Rectal smooth muscle tissue (tissue), 1 donor: ENCODE results near the gene SREBF1.

Source experiments
- H3K27ac ChIP-seq: one replicate; pipeline ENCODE4 v1.7.0; 2013; ENCODE audit warnings: low read depth, low read length, inconsistent platforms
- H3K27me3 ChIP-seq: one replicate; pipeline ENCODE4 v1.7.0; 2013; ENCODE audit warnings: low read length; ENCODE audit not compliant: control insufficient read depth, insufficient read depth
- H3K36me3 ChIP-seq: one replicate; pipeline ENCODE4 v1.7.0; 2013; ENCODE audit warnings: low read length; ENCODE audit not compliant: control insufficient read depth, insufficient read depth
- H3K4me1 ChIP-seq: one replicate; pipeline ENCODE4 v1.7.0; 2013; ENCODE audit warnings: low read length; ENCODE audit not compliant: control insufficient read depth, insufficient read depth
- H3K4me3 ChIP-seq: one replicate; pipeline ENCODE4 v1.7.0; 2013; ENCODE audit warnings: low read length
- H3K9ac ChIP-seq: one replicate; pipeline ENCODE4 v1.7.0; 2013; ENCODE audit warnings: low read length

SREBF1 gene

DNA sequence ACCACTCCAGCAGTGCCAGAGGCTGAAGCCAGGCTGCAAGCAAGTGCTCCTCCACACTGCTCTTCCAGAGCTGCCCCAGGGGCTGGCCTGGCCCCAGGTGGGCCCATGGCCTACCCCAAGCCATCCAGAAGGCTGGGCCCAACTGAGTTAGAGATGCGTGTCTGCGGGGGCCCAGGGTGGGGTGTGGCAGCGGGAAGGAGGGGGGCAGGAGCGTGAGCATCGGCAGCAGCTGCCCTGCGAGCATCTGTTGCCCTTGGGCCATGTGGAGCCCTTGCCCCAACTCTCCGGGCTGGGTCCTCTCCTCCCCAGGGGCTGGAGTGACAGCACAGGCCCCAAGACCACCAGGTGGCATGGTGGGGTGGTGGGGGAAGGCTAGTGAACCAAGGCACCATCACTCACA, 7.3 kb upstream of the SREBF1 start:
- H3K9ac ChIP-seq: no peak overlapping the region
- peaks cover 12% of the 10 kb centered on the region for H3K4me1 ChIP-seq
- peaks cover 10% of the 10 kb centered on the region for H3K36me3 ChIP-seq
- H3K4me3 ChIP-seq: no peak overlapping the region
- no peaks in the 10 kb centered on the region for H3K27me3 ChIP-seq
- H3K27ac ChIP-seq: no peak overlapping the region

DNA sequence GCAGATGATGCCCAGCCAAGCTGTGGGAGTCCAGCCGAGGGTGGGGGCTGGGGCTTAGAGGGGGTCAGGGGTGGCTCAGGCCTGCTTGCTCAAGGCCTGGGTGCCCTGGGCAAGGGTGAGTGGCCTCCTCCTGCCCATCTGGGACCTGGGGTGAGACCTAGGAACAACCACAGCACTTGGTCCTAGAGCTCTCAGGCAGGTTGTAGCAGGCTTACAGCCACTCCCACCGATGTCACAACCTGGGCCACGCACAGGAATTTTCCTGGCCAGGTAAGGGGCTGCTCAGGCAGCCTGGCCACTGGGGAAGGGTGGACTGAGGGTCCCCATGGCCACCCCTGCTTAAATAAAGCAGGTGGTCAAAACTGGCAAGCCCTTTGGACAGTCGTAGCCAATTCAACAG, 6.3 kb upstream of the SREBF1 start:
- Histone ChIP-seq H3K4me3 (no peak overlapping the region), H3K36me3 (peaks cover 10% of the 10 kb centered on the region), H3K27ac (no peak overlapping the region), H3K4me1 (peaks cover 7% of the 10 kb centered on the region), H3K9ac (no peak overlapping the region), H3K27me3 (no peaks in the 10 kb centered on the region)

DNA sequence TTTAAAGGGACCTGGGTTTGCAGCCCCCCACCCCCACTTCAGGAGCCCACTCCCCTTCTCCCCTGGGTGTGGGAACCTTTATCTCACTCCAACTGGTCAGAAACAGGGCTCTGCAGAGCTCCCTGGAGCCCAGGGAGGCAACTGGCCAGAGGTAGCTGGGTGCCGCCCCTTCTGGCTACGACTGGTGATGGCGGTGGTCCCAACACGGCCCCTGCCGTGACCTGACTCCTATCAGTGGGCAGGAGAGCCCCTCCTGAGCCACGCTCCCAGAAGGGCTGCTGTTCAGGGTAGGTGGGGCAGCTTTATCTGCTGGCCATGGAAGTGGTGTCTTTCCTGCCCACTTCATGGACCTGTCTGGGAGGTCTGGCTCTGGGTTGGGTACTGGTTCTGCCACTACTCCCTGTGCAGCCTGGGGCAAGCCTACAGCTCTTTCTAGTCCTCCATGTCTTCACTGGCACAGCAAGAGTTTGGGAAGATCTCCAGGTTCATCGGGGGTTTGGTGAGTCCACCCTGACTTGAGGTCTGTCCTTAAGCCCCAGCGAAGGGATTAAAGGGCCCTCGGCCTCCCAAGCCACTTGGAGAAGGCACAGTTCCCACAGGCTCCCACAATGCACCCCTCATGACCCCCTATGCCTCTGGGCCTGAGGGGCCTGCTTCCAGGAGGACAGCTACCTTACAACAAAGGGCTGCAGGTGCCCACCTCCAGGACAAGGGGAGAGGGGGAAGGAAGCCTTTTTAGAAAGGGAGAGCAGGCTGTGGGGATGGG, 5.5 kb upstream of the SREBF1 start:
- H3K9ac ChIP-seq: no peak overlapping the region
- peaks cover 15% of the 10 kb centered on the region for H3K4me1 ChIP-seq
- H3K27me3 ChIP-seq: no peaks in the 10 kb centered on the region
- H3K4me3 ChIP-seq: no peak overlapping the region
- peaks cover 10% of the 10 kb centered on the region for H3K36me3 ChIP-seq
- no peak overlapping the region for H3K27ac ChIP-seq

DNA sequence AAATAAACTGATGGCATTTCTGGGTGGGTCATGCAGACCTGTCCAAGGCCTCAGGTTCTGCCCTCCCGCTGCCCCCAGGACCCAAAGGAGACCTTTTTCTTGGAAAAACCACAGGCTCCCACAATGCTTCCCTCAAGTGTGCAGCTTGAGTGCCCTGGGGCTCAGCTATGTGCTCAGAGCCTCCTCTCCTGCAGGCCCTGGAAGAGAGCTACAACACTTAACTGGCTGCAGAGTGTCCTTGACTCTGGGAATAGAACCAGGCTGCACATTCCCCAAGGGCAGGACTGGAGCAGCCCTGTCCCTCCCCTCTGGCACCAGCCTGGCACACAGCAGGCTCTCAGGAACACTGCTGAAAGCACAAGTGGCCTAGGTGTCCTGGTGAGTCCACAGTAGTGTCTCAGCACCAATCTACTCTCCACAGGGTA, 4.8 kb upstream of the SREBF1 start:
- H3K4me3 ChIP-seq: no peak overlapping the region
- H3K9ac ChIP-seq: no peak overlapping the region
- no peaks in the 10 kb centered on the region for H3K27me3 ChIP-seq
- H3K27ac ChIP-seq: peak overlapping the region; percentile 96
- peaks cover 4% of the 10 kb centered on the region for H3K36me3 ChIP-seq
- H3K4me1 ChIP-seq: peaks cover 19% of the 10 kb centered on the region

DNA sequence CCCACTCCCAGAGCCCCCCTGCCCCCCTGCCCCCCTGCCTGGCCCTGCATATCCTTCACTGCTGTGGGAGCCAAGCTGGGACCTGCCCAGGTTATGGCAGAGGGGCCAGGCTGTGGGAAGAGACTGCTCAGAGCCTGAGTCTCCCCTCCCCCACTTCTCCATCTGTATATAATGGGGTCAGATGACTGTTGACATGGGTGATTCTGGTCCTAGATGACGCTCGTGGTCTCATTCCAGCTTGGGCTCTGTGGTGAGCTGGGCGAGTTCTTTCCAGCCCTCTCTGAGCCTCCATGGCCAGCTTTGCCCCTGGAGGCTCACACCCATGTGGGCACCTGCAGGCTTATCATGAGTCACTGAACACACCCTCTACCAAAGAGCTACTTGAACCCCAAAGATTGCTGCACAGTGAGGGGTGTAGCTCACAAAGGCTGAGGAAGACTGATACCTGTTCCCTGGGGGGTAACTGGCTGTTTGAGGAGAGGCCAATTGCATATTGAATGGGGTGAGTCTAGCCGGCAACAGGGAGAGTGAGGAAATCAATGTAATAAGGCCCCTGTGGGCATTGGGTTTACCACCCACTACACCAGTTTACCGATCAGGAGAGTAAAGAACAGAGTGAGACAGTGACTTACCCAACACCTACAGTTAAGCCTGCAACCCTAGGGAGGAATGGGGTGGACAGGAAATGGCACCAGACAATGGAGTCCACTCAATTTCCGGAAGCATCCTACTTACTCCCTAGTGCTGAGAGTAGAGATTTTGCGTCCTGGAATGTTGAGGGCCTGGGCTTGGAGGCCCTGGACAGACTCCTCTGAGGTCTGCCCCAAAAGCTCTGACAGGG, 4.2 kb upstream of the SREBF1 start:
- Histone ChIP-seq H3K9ac (peak overlapping the region; percentile 61), H3K27me3 (no peaks in the 10 kb centered on the region), H3K36me3 (no peaks in the 10 kb centered on the region), H3K27ac (peak overlapping the region; percentile 96), H3K4me3 (no peak overlapping the region), H3K4me1 (peaks cover 19% of the 10 kb centered on the region)

DNA sequence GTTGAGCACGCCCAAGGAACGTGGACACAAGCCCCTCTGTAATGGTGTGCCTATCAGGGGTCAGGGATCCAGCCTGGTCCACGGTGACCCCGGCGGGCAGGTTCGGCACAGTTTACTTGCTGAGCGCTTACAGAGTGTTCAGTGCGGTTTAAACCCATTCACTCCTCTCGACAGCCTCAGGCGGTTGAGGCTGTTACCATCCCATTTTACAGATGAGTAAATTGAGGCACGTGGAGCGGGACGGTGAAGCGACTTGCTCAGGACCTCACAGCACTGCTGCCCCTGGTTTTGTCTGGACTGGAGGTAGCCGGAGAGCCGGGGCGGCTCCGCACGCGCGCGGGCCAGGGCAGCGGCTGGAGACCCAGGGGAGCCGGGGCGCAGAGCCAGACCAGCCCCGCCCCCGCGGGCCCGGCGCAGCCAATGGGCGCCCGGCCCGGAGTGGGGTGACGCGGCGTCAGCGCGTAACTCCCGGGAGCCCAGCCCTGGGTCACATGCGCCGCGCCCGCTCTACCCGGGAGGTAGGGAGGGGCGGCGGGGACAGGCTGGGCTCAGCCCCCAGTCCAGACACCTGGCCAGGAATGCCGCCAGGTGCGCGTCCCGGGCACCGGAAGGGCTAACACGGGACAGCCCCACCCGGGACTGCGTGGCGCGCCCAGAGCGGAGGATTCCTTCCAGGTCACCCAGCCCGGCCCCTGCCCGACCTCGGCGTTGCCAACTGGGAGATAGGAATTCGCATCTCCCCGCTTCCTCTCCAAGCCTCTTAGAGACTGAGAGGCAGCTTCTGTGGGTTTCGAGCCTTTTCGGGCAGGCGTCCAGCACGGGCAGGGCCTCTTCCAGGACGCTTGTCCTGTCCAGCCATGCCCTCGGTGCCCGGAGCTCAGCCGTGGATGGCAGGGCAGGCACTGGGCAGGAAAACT, 3.3 kb upstream of the SREBF1 start:
- peak overlapping the region; percentile 69 for H3K4me3 ChIP-seq
- peak overlapping the region; percentile 61 for H3K9ac ChIP-seq
- H3K36me3 ChIP-seq: no peaks in the 10 kb centered on the region
- no peaks in the 10 kb centered on the region for H3K27me3 ChIP-seq
- H3K27ac ChIP-seq: peak overlapping the region; percentile 96
- H3K4me1 ChIP-seq: peaks cover 27% of the 10 kb centered on the region

DNA sequence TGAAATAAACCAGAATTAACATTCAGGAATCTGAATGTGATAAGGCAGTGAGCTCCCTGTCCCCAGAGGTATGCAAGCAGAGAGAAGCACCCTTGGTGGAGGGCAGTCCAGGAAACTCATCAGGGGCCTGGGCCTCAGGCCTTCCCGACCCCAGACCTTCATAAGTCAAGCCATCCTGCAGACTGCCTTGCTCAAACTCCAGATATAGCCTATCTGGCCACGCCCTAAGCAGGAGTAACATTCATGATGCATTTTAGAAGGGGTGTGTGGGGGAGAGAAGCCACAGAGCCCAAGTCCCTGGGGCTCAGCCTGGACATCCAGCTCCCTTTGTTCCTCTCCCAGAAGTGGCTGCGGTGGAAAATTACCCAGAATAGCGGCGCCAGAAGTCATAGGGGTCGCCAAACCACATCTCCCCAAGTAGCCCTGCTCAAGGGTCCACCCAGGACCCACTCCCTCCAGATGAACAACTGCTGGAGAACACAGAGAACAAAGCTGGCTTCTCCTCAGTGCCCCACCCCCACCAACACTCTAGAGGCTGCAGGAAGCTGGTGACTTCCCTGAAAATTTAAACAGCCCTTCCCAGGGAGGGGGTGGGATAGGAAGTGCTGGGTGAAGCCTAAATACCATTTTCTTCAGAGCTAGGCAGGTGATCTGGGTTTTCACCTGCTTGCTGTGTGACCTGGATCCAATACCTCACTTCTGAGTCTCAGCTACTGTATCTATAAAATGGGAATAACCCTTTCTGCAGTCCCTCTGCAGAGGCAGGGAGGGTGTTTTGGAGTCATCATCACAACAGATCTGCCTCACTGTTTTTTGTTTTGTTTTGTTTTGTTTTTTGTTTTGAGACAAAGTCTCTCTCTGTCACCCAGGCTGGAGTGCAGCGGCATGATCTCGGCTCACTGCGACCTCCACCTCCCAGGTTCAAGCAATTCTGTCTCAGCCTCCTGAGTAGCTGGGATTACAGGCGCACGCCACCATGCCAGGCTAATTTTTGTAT, 1.5 kb upstream of the SREBF1 start:
- peak overlapping the region; percentile 13 for H3K4me3 ChIP-seq
- peak overlapping the region; percentile 99 for H3K27ac ChIP-seq
- H3K27me3 ChIP-seq: no peaks in the 10 kb centered on the region
- peak overlapping the region; percentile 43 for H3K9ac ChIP-seq
- H3K4me1 ChIP-seq: peaks cover 30% of the 10 kb centered on the region
- H3K36me3 ChIP-seq: no peaks in the 10 kb centered on the region

DNA sequence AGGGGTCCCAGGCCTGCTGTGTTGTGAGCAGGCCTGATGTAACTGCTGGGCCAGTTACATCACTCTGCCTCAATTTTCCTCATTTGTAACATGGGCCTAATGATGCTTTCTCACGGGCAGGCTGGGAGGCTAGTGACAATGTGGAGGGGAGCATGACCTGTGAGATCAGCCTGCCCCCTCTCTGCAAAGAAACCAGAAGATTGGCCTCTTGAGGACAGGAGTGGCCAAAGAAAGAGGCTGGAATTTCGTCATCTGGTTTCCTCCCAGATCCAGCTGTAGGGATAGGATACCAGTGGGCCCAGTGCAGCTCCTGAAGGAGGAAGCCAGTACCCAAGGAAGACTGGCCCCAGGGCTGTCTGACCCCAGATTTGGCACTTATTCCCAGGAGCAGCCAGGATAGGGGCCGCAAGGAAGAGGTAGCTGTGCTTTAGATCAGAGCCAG, 615 bp upstream of the SREBF1 start:
- Histone ChIP-seq H3K9ac (peak overlapping the region; percentile 43), H3K4me1 (peaks cover 31% of the 10 kb centered on the region), H3K36me3 (no peaks in the 10 kb centered on the region), H3K4me3 (peak overlapping the region; percentile 79), H3K27ac (peak overlapping the region; percentile 99), H3K27me3 (no peaks in the 10 kb centered on the region)

DNA sequence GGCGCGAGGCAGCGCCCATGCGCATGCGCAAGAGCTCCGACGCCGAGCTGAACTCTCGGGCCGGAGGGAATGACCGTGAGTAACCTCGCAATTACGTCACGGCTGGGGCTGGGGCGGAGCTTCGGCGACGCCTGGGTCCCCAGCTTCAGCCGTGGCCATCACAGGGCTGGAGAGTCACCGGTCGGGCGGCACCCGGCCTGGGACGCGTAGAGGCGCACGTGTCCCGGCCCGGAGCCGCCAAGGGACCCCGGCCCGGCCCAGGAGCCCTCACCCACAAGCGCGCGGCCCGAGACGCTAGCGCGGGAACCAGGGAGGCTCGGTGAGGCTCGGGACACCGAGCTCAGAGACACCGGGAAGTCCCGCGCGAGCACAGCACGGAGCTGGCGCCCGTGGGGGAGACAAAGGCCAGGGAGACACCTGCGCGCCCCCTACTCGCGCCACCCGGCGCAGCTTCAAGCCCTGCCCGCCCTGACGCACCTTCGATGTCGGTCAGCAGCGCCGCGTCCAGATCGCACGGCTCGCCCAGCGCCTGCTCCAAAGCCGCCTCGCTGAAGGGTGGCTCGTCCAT, 452 bp downstream of the SREBF1 start:
- Histone ChIP-seq H3K4me1 (peaks cover 41% of the 10 kb centered on the region), H3K36me3 (no peaks in the 10 kb centered on the region), H3K9ac (peak overlapping the region; percentile 81), H3K4me3 (peak overlapping the region; percentile 79), H3K27me3 (no peaks in the 10 kb centered on the region), H3K27ac (peak overlapping the region; percentile 99)

DNA sequence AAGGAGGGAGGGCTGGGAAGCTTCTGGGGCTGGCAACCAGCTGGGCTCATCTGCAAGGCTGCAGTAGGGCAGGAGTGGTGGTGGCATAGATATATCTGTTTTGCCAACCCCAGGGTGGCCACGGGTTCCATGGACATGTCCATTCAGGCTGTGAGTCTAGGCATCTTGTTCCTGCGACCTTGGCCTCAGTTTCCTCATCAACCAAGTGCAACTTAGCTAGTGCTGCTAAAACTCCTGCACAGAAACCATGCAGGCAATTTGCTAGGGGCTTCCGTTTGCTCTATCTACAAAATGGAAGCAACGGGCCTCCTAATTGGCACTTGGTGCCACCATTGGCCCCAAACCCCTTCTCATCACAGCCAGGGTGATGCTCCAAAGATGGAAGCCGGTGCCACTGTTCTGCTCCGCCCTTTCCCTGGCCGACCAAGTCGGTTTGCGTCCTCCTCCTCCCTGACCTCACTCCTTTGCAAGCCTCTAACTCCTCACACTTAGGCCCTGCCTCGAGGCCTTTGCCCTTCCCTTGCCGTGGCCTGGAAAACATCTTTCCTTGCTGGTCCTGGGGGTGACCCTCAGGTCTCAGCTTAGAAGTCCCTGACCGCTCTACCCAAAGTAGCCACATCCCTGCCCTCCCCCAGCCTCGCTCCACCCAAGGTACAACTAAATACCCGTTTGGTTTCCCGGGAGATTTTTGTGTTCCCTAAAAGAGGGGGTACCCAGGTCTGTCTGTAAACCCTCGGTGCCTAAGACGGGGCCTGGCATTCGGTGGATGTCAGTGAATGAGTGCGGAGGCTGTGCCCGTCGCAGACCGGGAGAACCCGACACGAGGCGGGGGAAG, 1.2 kb downstream of the SREBF1 start:
- no peaks in the 10 kb centered on the region for H3K27me3 ChIP-seq
- peak overlapping the region; percentile 25 for H3K9ac ChIP-seq
- peak overlapping the region; percentile 99 for H3K27ac ChIP-seq
- peaks cover 48% of the 10 kb centered on the region for H3K4me1 ChIP-seq
- peak overlapping the region; percentile 79 for H3K4me3 ChIP-seq
- no peaks in the 10 kb centered on the region for H3K36me3 ChIP-seq
